Measurements from ENCODE around the gene NOS1AP. TPM values are rescaled to one million over a fixed set of nuclear protein-coding genes. Genes with fewer than 3 reads are reported as not detected.

The NOS1AP gene
- polyA plus RNA-seq, 1 of the 3 experiments (the other 2 are of a cell fraction): 0.03 TPM

- no peaks in the 10 kb centered on the region for H3K9me3 ChIP-seq
- ChIA-PET POLR2A (no interaction called here), CTCF (interaction anchor here (1.6 to 1.7 kb wide), 2 partner anchors 142 to 194 kb away, joined by 3 to 6 read pairs; no protein-coding TSS in a partner anchor)
- no peaks in the 10 kb centered on the region; a peak in 1 of 4 replicates for H3K4me1 ChIP-seq (ENCODE audit: control insufficient read depth in 1 of 2, insufficient read depth in 2 of 2, low read depth in 1 of 2, low read length in 1 of 2)
- H3K9ac ChIP-seq: no peak overlapping the region
- no peak overlapping the region for H3K4me2 ChIP-seq
- no peaks in the 10 kb centered on the region for H3K36me3 ChIP-seq (replicated peaks in 1 of 2; ENCODE audit: control insufficient read depth in 1 of 2, insufficient read depth in 2 of 2, low read length in 1 of 2)
- H3K27ac ChIP-seq (ENCODE audit: low read depth in 2 of 2, low read length in 1 of 2): no peak overlapping the region
- H4K20me1 ChIP-seq (ENCODE audit: insufficient read depth): no peaks in the 10 kb centered on the region
- no peaks in the 10 kb centered on the region for H3K27me3 ChIP-seq (ENCODE audit: insufficient read depth)
- no peak overlapping the region for H2AFZ ChIP-seq (ENCODE audit: low read depth)
- WGBS (ENCODE audit: low lambda C conversion rate): 32% methylated on average over 2 of the region's 2 CpGs
- TF ChIP-seq IRF3 (IDR thresholded peaks at IDR 0.05; ENCODE audit: low read depth, low read length) (no peak), MXI1 (IDR thresholded peaks at IDR 0.05; ENCODE audit: low read depth, low read length) (no peak), USF1 (IDR thresholded peaks at IDR 0.05; ENCODE audit: borderline replicate concordance, low read depth) (no peak), CTCF (IDR thresholded peaks at IDR 0.05) (no peak), USF2 (IDR thresholded peaks at IDR 0.05; ENCODE audit: borderline replicate concordance, low read depth, low read length) (no peak)
- no peaks in the 10 kb centered on the region for H3K9me2 ChIP-seq
- no peak for DNase-seq
- H3K79me2 ChIP-seq (ENCODE audit: insufficient read depth): no peaks in the 10 kb centered on the region
- H3F3A ChIP-seq (replicated peaks; ENCODE audit: insufficient read depth): no peaks in the 10 kb centered on the region
- no peak overlapping the region for H3K4me3 ChIP-seq (ENCODE audit: low read depth in 2 of 2, low read length in 1 of 2)
These were observed 180.7 kb downstream of the NOS1AP start for GRCh38 chr1:162250004-162250730.

- 28% methylated on average over 2 of the region's 2 CpGs for WGBS (ENCODE audit: low lambda C conversion rate)
- H3K27ac ChIP-seq (ENCODE audit: low read depth in 2 of 2, low read length in 1 of 2): no peak overlapping the region
- no peaks in the 10 kb centered on the region for H3K79me2 ChIP-seq (ENCODE audit: insufficient read depth)
- CTCF ChIA-PET: interaction anchor here (1.1 to 1.6 kb wide), 2 partner anchors 141 to 195 kb away, joined by 6 read pairs; no protein-coding TSS in a partner anchor
- no peak overlapping the region for H2AFZ ChIP-seq (ENCODE audit: low read depth)
- H3K27me3 ChIP-seq (ENCODE audit: insufficient read depth): no peaks in the 10 kb centered on the region
- H3F3A ChIP-seq (replicated peaks; ENCODE audit: insufficient read depth): no peaks in the 10 kb centered on the region
- no peak for DNase-seq
- H3K9me2 ChIP-seq: no peaks in the 10 kb centered on the region
- TF ChIP-seq RCOR1 (IDR thresholded peaks at IDR 0.05; ENCODE audit: low read length) (no peak), TEAD4 (IDR thresholded peaks at IDR 0.05; ENCODE audit: borderline replicate concordance, insufficient read depth) (no peak), IRF3 (IDR thresholded peaks at IDR 0.05; ENCODE audit: low read depth, low read length) (no peak), FOXM1 (IDR thresholded peaks at IDR 0.05; ENCODE audit: low read depth) (no peak), SMC3 (IDR thresholded peaks at IDR 0.05; ENCODE audit: low read depth, low read length) (no peak), CHD2 (IDR thresholded peaks at IDR 0.05; ENCODE audit: low read length, partially characterized antibody) (no peak), YY1 (IDR thresholded peaks at IDR 0.05; ENCODE audit: low read depth) (no peak), FOXJ3 (CRISPR knock-in tag; IDR thresholded peaks at IDR 0.05) (no peak), TCF12 (IDR thresholded peaks at IDR 0.05) (no peak), RFX5 (IDR thresholded peaks at IDR 0.05; ENCODE audit: low read length) (no peak), POLR2AphosphoS5 (IDR thresholded peaks at IDR 0.05; ENCODE audit: low read depth, low read length) (no peak), GABPA (IDR thresholded peaks at IDR 0.05; ENCODE audit: low read depth) (no peak), NRF1 (IDR thresholded peaks at IDR 0.05; ENCODE audit: low read depth, low read length) (no peak), PBX3 (IDR thresholded peaks at IDR 0.05) (no peak), GATA2 (CRISPR knock-in tag; IDR thresholded peaks at IDR 0.05) (no peak)
- H3K9me3 ChIP-seq: no peaks in the 10 kb centered on the region
- H4K20me1 ChIP-seq (ENCODE audit: insufficient read depth): no peaks in the 10 kb centered on the region
- no peak overlapping the region for H3K9ac ChIP-seq
- no peak overlapping the region for H3K4me2 ChIP-seq
- no peaks in the 10 kb centered on the region; a peak in 1 of 4 replicates for H3K4me1 ChIP-seq (ENCODE audit: control insufficient read depth in 1 of 2, insufficient read depth in 2 of 2, low read depth in 1 of 2, low read length in 1 of 2)
- POLR2A ChIA-PET: no interaction called here
- H3K4me3 ChIP-seq (ENCODE audit: low read depth in 2 of 2, low read length in 1 of 2): no peak overlapping the region
- no peaks in the 10 kb centered on the region for H3K36me3 ChIP-seq (replicated peaks in 1 of 2; ENCODE audit: control insufficient read depth in 1 of 2, insufficient read depth in 2 of 2, low read length in 1 of 2)
These were observed 181.6 kb downstream of the NOS1AP start for GRCh38 chr1:162251102-162251501.

Data from SK-N-SH (cell line).